CD4-positive, alpha-beta T cell treated with Interleukin-4 for 4 hours (primary cell): Measurements from ENCODE around the gene DNAJC11.
A peak's percentile ranks its signal among the peaks of the same experiment; 100 is the strongest.
"Not testable (repeated sequence)": the region's sequence is repeated elsewhere in the genome, so short reads cannot be mapped to it uniquely, and the experiment has no call there.

ENCODE experiments used
- DNase-seq: peaks from one replicate; pipeline ENCODE4 v3.0.0-alpha.2; 2020

DNAJC11 gene

DNA sequence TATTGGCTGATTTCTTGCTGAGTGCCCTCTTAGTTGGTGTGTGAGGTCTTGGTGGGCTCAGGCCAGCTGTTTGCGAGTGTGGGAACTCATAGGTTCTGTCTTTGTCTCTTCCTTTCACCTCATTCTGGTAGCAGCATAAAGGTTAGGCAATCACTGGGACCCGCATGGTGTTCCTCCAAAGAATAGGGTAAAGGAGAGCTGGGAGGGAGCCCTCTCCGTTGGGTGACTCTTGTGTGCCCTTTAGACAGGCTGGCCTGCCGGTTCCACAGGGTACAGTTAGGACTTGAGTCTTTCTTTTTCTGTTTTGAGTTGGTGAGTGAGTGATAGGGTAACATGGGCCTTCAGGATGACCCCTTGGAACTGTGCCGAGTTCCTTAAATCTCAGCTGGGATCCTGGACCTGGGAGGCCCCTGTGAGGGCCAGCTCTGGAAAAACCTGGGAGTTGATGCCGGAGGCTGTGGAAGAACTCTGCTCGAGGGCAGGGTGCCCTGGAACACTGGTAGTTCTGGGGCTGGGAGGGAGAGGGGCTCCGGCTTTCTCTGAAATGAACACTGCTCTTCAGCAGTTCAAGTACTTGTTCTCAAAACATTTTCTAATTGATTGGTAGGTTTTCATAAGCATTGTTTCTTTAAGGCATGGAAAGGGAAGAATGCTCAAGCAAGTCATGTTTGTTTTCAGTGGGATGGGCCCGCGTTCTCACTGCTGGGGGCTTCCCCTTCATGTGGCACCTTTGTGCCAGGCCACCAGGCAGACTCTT lies 79.0 kb downstream of the DNAJC11 start:
- DNase-seq = no peak

- no peak for DNase-seq
These were observed 79.9 kb downstream of the DNAJC11 start for GRCh38 chr1:6621429-6622391.

- DNase-seq = no peak
These were observed 82.6 kb downstream of the DNAJC11 start for GRCh38 chr1:6619045-6619444.

GRCh38 chr1:6614929-6615785 lies 86.5 kb downstream of the DNAJC11 start:
- no peak for DNase-seq

DNA sequence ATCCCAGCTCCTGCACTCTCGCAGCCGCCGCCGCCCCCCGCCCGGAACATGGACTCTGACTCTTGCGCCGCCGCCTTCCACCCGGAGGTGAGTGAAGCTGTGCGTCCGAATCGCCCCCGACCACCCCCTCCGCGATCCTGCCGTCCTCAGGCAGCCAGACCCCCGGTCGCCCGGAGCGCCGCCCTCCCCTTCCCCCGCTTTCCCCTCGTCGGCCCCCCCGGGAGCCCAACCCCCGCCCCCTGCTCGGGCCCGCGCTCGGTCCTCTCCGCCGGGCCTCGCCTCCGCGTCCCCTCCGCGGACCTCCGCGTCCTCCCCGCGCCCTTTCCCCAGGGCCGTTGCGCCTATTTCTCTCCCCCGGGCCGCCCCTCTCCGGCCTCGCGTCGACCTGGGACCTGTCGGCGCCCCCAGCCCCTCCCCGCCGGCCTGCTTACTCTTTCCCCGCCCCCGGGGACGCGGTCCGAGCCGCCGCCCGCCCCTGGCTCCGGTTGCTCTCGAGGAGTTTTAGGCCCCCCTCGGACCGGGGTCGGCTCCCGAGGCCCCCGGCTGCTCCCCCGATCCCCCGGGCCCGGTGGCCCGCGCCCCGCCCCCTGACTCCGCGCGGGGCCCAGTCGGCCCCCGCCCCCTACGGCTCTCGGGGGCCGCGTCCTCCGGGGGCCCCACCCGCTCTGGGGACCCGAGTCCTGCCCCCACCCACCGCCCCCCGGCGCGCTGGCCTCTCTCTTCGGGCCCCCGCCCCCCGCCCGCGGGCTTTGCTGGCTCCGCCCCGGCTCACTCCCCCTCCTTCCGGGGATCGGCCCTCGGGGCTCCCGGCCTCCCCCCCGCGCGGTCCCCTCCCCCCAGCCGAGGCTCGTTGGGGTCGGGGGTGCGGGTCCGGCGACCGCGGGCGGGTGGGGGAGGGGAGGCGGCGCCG lies 87.3 kb downstream of the DNAJC11 start:
- peak; percentile 36 for DNase-seq

DNA sequence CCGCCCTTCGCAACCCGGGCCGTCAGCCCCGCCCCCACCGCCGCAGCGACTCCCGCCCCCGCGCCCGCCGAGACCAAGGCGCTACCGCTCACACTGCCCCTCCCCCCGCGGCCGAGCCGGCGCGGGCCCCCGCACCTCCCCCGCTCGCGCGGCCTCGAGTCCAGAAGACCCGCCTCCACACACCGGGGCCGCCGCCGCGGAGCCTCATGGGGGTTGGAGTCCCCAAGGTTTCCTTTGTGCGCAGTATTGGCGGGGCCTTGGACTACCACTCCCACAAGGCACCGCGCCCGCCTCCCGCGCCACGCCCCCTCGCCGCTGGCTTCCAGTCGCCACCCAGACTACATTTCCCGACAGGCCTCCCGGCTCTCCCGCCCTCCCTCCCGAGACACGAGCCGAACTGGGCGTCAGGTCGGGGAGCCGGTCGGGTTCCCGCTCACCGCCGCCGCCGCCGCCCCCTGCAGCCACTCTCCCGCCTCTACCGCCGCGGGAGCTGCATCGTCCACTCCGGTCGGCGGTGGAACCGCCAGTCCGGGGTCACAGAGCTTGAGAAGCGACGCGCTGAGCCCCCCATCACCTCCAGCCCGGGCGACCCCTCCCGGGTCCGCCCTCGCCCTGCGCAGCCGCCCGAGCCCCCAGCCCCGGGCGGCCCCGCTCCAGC lies 88.1 kb downstream of the DNAJC11 start, which contains the start of gene PHF13:
Gene PHF13 (plus strand): TSS at position 371 of the 658 bp plus-strand sequence. CDS start 336 bp downstream, outside the sequence.
- DNase-seq = peak; percentile 99

- no peak for DNase-seq
These were observed 88.8 kb downstream of the DNAJC11 start for GRCh38 chr1:6612641-6613360.

DNA sequence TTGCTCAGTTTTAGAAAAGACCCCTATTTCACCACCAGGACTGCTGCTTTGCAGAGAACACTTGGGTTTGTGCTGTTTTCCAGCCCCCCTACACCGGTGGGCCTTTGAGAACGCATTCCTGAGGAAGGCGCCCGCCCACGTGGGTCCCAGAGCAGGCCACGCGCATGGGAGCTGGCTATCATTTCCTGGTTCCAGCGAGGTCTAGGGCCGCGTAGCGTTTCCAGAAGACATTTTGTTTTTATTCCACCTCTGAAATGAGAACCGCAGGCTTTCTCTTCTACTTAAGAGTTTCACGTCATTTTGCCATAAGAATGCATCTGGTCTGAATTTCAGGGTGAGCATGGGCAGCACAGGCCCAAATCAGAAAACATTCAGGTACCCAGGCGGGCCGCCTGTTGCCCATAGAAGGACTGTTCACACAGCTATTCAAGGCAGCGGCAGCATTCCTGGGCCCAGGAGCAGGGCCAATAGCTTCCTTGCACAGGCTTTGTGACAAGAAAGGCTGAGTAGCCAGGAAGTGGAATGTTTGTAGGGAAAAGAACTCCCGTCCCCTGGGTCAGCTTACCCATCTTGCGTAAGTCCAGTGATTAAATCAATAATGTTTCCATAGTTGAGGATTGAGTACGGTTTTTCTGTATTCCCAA lies 97.6 kb downstream of the DNAJC11 start:
- DNase-seq = no peak

DNA sequence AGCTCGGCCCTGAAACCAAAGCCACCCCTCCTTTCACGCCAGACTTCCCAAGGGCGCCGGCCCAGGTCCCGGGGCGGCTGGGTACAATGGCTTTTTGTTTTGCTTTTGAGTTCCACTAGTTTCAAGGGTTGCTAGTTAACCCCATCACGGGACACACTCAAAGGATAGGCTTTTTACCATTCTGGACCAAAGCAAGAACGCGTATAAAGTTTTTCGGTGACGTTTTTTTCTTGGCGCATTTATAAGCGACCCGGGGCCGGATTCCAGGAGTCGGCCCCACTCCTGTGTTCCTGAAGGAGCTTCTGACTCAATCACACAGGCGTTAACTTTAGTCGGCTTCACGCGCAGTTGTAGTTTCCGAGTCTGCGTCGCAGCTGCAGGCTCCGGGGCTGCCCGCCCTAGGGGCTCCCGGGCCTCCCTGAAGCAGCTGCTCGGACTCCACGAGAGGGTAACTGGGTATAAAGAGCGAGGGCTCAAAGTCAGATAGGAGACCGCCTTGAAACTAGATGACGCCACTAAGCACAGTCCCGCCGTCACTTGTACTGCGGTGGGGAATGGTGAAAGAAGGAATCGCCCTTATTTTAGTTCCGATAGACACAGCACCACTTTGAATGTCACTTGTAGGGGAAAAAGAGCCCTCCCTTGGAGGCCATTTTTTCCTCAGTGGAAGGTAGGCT lies 98.2 kb downstream of the DNAJC11 start:
- DNase-seq = peak; percentile 58

GRCh38 chr1:6602669-6603237 lies 98.9 kb downstream of the DNAJC11 start, which contains the start of gene KLHL21:
Gene KLHL21 (minus strand): TSS chr1:6602869. CDS start chr1:6602817, 52 bp downstream.
- peak; percentile 91 for DNase-seq

DNA sequence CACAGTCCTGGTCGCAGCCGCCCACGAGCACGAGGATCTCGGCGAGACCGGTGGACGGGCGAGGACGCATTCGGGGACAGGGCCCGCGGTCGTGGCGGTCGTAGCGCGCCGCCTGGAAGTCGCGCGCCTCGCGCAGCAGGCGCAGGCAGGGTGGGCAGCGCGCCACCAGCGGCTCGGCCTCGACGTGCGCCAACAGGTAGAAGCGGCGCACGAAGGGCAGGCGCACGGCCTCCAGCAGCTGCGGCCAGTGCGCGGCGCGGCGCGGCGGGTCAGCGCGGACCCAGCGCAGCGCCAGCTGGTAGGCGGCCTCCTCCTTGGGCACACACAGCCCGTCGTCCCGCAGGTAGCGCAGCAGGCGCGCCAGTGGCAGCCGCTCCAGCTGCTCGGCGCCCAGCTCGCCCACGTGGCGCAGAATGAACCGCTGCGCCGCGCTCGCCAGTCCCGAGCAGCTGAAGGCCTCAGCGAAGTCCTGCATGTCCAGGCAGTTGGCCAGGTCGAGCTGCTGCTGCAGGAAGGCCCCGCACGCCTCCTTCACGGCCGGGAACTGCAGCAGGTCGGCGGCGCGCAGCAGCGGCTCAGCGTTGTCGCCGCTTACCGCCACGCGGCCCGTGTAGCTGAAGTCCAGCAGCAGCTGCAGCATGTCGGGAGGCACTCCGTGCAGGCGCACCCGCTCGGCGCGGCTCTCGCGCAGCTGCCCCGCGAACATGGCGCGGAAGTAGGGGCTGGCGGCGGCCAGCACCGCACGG lies 99.5 kb downstream of the DNAJC11 start:
- DNase-seq = no peak

GRCh38 chr1:6601049-6601922 lies 100.3 kb downstream of the DNAJC11 start:
- peak; percentile 93 for DNase-seq

DNA sequence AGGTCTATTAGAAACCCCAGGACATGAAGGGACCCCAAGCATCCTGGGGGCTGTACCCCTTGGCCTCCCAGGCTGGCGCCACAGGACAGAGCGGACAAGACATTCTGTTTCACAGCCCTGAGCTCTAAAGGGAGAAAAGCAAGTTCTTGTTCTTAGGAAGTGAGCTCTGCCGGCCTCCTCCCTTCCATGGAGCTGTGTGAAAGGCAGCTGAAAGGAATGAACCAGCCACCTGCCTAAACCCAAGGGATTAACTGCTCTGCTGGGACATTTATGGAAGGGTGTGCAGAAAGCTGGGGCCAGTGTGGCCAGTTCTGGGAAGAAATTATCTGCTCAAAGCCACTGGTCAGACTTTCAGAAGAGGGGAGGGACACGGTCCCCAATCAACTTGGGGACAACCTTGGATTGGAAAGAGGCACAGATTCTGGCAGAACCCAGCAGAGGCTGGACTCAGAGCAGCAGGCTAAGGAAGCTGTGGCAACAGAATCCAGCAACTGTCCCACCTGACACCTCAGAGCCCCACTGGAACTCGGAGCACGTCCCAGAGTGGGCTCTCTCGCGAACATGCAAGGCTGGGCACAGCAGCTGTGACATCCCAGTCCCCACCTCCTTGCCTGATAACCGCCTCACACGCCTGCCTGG lies 101.1 kb downstream of the DNAJC11 start:
- DNase-seq = no peak

DNA sequence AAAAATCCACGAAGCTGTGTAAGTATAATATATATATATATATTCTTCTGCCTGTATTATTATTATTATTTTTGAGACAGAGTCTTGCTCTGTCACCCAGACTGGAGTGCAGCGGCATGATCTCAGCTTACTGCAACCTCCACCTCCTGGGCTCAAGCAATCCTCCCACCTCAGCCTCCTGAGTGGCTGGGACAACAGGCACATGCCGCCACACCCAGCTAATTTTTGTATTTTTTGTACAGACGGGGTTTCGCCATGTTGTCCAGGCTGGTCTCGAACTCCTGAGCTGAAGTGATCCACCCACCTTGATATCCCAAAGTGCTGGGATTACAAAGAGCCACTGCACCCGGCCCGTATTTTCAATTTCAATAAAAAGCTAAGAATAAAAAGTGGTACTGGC lies 101.6 kb downstream of the DNAJC11 start:
- DNase-seq = not testable (repeated sequence)

DNA sequence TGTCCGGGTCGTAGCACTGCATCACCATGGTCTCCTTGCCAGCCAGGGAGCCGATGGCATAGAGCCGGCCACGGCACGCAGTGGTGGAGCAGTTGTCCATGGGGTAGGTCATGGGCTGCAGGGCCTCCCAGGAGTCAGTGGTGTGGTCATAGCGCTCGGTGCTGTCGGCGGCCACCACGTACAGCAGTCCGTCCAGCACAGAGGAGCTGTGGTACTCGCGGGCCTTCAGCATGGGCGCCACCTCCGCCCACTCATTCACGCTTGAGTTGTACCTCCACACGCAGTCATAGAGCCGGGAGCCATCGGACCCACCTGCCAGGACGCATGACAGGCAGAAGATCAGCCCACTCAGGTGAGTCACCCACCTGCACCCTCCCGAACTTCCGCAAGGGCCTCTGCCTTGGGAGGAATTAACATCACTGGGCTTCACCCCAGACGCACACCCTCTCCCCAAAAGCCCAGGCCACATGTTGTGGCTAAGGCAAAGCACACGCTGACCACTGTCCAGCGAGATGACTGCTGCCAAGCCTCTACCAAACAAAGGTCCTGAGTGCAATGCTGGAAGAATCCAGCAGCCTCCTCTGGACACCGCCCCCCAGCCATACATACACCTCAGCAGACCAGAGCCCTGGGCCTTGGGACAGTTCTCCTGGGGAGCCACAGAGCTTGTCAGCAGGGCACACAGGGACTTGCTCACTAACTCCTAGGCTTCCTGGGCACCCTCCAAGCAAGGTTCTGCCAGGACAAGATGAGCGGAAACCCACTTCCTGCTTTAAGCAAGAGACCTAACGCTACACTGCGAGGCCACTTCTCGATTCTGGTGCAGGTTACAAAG lies 102.3 kb downstream of the DNAJC11 start:
- DNase-seq = peak; percentile 63

- no peak for DNase-seq
These were observed 103.9 kb downstream of the DNAJC11 start for GRCh38 chr1:6597777-6598131.
